ENCODE measurements around the gene ATP10B.
"Not testable (repeated sequence)": the region's sequence is repeated elsewhere in the genome, so short reads cannot be mapped to it uniquely, and the experiment has no call there.

Gene ATP10B

GRCh38 chr5:160852049-160852448 is at the start of gene ATP10B:
Gene ATP10B (minus strand): TSS chr5:160852211. CDS start chr5:160688074, 164,137 bp downstream.
- no peak for TF ChIP-seq CTCF (IDR thresholded peaks at IDR 0.05; ENCODE audit: low read depth, low read length, missing control alignments)
- in situ Hi-C loops (cut with HindIII; ENCODE audit: low sequenced_read_pairs), result no loop called here
- no peak within 1 kb of the TSS for H3K4me3 ChIP-seq (ENCODE audit: low read depth, low read length)
- DNase-seq (ENCODE audit: low read depth), result no peak

GRCh38 chr5:160901656-160902055 is 49.6 kb upstream of the ATP10B start:
- in situ Hi-C loops (cut with HindIII; ENCODE audit: low sequenced_read_pairs), result no loop called here
- no peak overlapping the region for H3K4me3 ChIP-seq (ENCODE audit: low read depth, low read length)
- TF ChIP-seq CTCF (IDR thresholded peaks at IDR 0.05; ENCODE audit: low read depth, low read length, missing control alignments), result no peak
- no peak for DNase-seq (ENCODE audit: low read depth)

GRCh38 chr5:160899735-160900134 is 47.7 kb upstream of the ATP10B start:
- no peak overlapping the region for H3K4me3 ChIP-seq (ENCODE audit: low read depth, low read length)

DNA sequence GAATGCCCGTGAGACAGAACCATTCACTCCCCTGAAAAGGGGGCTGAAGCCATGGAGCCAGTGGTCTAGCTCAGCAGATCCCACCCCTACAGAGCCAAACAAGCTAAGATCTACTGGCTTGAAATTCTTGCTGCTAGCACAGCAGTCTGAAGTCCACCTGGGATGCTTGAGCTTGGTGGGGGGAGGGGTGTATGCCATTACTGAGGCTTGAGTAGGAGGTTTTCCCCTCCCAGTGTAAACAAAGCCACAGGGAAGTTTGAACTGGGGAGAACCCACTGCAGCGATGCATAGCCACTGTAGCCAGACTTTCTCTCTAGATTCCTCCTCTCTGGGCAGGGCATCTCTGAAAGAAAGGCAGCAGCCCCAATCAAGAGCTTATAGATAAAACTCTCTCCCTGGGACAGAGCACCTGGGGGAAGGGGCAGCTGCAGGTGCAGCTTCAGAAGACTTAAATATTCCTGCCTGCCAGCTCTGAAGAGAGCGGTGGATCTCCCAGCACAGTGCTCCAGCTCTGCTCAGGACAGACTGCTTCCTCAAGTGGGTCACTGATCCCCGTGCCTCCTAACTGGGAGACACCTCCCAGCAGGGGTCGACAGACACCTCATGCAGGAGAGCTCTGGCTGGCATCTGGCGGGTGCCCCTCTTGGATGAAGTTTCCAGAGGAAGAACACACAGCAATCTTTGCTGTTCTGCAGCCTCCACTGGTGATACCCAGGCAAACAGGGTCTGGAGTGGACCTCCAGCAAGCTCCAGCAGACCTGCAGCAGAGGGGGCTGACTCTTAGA is 41.4 kb upstream of the ATP10B start:
- DNase-seq (ENCODE audit: low read depth); H3K4me3 ChIP-seq (ENCODE audit: low read depth, low read length); in situ Hi-C loops (cut with HindIII; ENCODE audit: low sequenced_read_pairs): not testable (repeated sequence)

More at GRCh38 chr5:160899735-160900134, 47.7 kb upstream of the ATP10B start:
- no peak for TF ChIP-seq CTCF (IDR thresholded peaks at IDR 0.05; ENCODE audit: low read depth, low read length, missing control alignments)
- in situ Hi-C loops (cut with HindIII; ENCODE audit: low sequenced_read_pairs), result no loop called here
- no peak for DNase-seq (ENCODE audit: low read depth)

GRCh38 chr5:160887780-160888179 is 35.8 kb upstream of the ATP10B start:
- no peak for DNase-seq (ENCODE audit: low read depth)
- in situ Hi-C loops (cut with HindIII; ENCODE audit: low sequenced_read_pairs), result no loop called here
- no peak for TF ChIP-seq CTCF (IDR thresholded peaks at IDR 0.05; ENCODE audit: low read depth, low read length, missing control alignments)
- no peak overlapping the region for H3K4me3 ChIP-seq (ENCODE audit: low read depth, low read length)

GRCh38 chr5:160873560-160874200 is 21.7 kb upstream of the ATP10B start:
- in situ Hi-C loops (cut with HindIII; ENCODE audit: low sequenced_read_pairs); H3K4me3 ChIP-seq (ENCODE audit: low read depth, low read length); DNase-seq (ENCODE audit: low read depth): not testable (repeated sequence)

- no peak overlapping the region for H3K4me3 ChIP-seq (ENCODE audit: low read depth, low read length)
- DNase-seq (ENCODE audit: low read depth), result no peak
- in situ Hi-C loops (cut with HindIII; ENCODE audit: low sequenced_read_pairs), result no loop called here
- no peak for TF ChIP-seq CTCF (IDR thresholded peaks at IDR 0.05; ENCODE audit: low read depth, low read length, missing control alignments)
These were observed 18.0 kb upstream of the ATP10B start for GRCh38 chr5:160869989-160870521.

All from astrocyte of the cerebellum (primary cell).